IPS-NIHi11 (cell line): ENCODE data around the gene MYO1G.
"Not testable (repeated sequence)": the region's sequence is repeated elsewhere in the genome, so short reads cannot be mapped to it uniquely, and the experiment has no call there.

Source experiments
- DNase-seq: peaks from one replicate; pipeline ENCODE4 v3.0.0; 2012; ENCODE audit warnings: mixed read lengths, low spot score

The MYO1G gene

GRCh38 chr7:44999245-45000092 lies 20.7 kb upstream of the MYO1G start:
- DNase-seq: peak; percentile 94

- no peak for DNase-seq
Observed at GRCh38 chr7:44998153-44998871, 19.5 kb upstream of the MYO1G start.

GRCh38 chr7:44995555-44996493 lies 17.0 kb upstream of the MYO1G start:
- DNase-seq: no peak

- no peak for DNase-seq
Observed at GRCh38 chr7:44994877-44995554, 16.2 kb upstream of the MYO1G start.

- not testable (repeated sequence) for DNase-seq
Observed at GRCh38 chr7:44992004-44992795, 13.4 kb upstream of the MYO1G start.

DNA sequence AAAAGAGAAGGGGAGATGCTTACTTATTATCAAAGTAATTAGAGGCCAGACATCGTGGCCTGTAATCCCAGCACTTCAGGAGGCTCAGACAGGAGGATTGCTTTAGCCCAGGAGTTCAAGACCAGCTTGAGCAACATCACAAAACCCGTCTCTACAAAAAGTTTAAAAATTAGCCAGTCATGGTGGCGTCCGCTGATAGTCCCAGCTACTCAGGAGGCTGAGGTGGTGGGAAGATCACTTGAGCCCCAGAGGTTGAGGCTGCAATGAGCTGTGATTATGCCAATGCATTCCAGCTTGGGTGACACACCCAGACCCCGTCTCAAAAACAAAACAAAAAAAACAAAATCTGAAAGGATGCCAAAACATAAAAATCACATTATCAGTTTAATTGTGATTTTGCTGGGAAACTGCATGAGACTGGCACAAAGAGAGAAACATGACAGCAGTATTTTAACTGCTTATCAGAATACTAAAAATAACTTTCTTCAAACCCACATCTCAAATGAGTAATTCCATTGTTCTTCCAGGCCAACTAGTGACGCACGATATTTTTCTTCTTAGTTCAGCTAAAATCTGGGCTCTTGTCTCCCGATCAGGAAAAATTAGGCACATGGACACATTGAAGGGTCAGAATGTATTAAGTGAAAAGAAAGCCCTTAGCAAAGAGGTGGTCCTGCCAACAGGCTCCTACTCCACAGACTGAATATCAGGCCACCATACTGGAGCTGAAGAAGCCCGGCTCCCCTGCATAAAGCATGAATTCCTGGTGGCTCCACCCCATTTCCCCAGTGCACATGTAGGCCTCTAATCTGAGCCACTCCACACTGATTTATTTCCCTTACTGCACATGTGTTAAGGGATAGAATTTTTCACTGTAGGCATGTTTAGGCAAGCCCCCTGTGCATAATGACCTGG lies 11.6 kb upstream of the MYO1G start:
- DNase-seq: no peak

- DNase-seq: no peak
Observed at GRCh38 chr7:44989132-44989531, 10.3 kb upstream of the MYO1G start.

DNA sequence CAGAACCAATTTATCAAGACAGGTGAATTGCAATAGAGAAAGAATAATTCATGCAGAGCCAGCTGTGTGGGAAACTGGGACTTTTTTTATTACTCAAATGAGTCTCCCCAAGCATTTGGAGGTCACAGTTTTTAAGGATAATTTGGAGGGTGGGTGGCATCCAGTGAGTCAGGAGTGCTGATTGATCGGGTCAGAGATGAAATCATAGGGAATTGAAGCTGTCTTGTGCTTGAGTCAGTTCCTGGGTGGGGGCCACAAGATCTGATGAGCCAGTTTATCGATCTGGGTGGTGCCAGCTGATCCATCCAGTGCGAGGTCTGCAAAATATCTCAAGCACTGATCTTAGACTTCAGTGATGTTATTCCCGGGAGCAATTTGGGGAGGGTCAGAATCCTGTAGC lies 9.9 kb upstream of the MYO1G start:
- no peak for DNase-seq

DNA sequence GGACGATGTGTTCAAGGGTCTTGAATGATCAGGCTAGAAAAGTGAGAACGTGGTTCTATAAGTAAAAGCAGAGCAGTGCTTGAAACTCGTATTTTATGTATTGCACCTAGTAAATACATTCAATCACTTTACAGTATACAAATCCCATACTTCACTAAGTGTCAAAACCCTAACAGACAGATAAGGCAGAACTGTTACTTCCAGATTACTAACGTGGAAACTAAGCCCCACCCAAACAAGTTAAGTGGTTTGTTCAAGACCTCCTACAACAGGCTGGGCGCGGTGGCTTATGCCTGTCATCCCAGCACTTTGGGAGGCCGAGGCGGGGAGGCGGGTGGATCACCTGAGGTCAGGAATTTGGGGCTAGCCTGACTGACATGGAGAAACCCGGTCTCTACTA lies 9.2 kb upstream of the MYO1G start:
- no peak for DNase-seq

DNA sequence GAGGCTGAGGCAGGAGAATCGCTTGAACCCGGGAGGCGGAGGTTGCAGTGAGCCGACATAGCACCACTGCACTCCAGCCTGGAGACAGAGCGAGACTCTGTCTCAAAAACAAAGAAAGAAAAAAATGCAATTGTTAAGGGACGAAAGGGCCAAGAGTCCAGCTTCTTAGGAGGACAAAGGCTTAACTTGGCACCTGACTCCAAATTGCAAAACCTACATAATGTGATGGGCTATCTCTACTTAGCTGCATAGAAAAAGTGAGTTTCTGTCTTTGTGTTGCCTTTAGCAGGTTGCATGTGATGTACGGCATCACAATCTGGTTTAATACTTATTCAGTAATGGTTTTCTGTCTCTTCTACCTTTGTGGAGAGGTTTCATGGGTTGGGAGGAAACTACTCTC lies 8.6 kb upstream of the MYO1G start:
- DNase-seq: no peak

DNA sequence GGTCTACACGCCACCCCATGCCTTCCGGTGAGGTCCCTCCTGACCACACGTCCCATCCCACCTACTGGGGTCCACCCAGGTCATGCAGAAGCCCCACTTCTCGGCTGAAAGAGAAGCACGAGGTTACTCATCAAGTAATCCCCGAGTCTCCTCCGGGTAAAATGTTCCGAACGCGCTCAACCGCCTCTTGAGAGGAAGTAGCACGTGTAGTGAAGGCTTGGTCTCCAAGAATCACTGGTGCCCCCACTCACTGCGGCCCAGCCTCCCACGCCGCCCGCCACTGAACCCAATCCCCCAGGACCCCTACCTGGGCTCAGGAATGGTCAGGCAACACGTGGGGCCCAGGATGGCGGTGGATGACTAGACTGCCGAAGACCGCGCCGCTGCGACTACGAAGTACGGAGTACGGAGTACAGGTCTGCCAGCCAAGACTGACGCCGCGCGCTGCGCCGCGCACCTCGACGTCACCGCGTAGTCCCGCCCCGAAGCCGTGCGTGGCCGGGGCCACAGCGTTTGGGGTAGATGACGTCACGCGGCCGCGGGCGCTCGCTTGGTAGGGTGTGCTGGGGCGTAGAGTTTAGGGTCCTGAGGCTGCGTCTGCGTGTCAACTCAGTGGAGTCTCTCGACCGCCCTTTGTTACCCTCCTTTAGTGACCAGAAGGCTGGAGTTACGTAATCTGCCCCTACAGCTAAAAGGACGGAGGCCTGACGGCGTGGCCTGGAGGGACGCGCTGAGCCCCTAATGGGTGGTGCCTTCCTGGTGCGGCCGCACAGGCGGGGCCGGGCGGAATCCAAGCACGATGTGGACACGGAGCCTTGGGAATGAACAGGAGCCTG lies 7.6 kb upstream of the MYO1G start:
- peak; percentile 93 for DNase-seq

- DNase-seq: no peak
Observed at GRCh38 chr7:44985900-44986217, 7.0 kb upstream of the MYO1G start.

DNA sequence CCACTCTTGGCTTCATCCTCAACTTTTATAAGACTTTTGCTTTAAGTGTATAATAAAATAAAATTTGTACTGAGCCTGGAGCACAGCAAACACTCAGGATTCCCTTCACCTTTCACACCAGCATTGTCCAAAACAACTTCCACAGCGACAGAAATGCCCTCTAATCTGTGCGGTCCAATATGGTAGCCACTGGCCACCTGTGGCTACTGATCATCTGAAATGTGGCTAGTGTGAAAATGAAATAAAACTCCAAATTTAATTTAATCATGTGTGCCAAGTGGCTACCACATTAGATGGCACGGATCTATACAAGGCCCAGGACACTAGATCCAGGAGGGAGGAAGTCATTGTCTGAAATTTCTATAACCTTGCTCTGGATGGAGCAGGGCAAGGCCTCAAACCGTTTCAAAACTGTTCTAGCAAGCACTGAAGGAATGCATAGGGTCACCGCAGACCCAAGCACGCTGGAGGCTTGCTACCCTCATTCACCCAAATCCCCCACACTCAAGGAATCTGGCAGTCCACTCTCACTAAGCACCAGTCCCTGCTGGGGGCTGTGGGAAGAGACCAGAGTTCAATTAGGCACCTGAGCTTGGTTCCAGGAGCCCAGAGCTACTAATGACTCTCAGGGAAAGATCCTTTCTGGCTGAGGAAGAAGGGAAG lies 6.3 kb upstream of the MYO1G start:
- DNase-seq: no peak

GRCh38 chr7:44984478-44984758 lies 5.6 kb upstream of the MYO1G start:
- DNase-seq: no peak

DNA sequence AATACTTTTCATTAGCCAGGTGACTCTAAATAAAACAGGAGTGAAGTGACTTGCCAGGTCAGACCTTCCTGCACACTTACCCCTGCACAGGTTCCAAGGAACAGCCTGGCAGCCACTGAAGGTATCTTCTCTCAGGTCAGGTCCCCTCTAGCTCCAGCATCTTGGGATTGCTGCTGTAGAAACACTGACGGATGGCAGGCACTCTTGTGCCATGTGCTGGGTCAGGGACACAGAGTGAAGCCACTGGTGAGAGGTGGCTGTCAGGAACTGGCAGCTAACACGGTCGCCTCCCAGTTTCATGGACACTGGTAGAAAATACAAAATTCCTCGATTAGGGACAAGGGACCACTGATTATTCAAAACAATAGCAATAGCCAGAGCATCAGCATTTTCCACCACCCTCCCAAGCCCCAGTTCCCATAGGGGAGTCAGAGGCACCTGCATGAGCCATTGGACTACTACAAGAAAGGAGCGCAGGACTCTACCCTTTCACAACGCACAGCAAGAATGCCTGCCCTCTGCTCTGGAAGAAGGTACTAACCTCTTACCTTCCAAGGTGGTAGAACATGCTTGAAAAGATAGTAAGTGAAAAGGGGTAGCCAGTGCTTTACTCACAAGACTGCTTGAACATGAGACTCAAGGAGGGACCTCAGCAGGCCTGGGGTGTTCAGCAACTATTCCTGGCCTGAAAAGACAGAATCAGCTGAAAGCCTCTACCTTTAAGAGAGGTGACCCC lies 5.1 kb upstream of the MYO1G start:
- DNase-seq: no peak

DNA sequence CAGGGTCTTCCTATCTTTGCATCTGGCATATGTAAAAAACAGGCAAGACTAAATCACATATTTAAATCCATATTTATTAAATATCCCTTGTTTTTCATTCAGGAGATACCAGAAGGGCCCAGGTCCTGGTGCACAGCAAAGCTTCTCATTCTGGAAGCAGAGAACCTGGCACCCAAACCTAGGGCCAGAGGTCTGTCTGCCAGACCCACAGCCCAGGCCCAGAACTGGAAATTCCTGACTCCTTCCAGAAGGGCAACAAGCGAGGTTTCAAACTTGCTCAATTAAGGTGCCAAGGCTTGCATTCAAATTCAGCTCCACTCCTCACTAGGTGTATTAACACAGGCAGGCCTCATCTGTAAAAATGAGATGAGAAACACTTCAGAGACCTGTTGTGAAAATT lies 4.2 kb upstream of the MYO1G start:
- no peak for DNase-seq

DNA sequence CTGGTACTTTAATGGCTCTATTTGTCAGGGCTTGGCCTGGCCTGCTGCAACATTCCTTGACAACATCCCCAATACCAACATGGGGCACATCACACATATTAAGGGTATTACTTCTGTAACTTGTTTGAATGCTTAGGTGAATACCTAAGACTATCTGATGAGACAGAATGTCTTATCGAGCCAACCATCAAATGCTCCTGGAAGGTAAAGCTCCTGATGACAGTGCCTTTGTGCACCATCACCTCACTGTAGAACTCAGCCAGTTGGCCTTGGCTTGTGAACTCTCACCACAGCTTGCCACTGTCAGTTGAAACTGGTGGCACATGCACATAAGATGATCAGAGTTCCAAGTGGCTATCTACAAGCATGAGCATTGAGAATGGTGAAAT lies 3.7 kb upstream of the MYO1G start:
- DNase-seq: no peak

DNA sequence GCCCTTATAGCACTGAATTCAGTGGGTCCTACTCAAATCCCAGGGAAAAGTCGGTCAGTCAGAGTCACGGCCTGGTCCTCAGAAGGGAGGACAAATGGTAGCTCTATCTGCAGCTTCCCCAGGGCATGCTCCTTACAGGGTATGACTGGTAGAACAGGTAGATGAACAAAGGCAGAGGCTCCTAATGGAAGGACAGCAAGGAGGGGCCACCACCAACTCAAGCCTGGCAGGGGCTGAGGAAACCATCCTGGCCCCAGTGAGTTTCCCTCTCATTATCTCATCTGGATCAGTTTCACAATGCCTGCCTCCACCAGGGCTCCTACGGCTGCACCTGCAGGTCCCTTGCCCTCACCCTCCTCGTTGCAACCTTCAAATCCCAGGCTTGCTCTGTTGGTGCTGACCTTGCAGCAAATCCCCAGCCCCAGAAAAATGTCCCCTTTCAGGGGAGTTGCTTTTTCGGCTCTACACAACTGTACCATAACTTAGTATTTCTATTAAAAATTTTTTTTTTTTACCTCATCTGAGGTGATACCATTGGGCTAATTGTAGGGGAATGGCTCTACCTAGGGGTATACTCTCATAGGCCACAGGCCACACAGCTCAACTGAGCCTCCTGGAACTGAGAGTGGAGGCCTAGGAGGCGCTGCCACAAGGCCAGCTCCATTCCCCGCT lies 2.4 kb upstream of the MYO1G start:
- DNase-seq: no peak
